Activated CD8-positive, alpha-beta T cell treated with anti-CD3 and anti-CD28 coated beads for 36 hours (primary cell): ENCODE measurements around the gene RNF220. TPM values are rescaled to one million over a fixed set of nuclear protein-coding genes. Genes with fewer than 3 reads are reported as not detected.

Experiments
- ATAC-seq: fragments of 200-7000 bp; cut with Tn5 transposase; one replicate; pipeline ENCODE4 v1.10.0; 2021; ENCODE audit warnings: mild to moderate bottlenecking, moderate library complexity
- CTCF ChIA-PET: fragments of 350-600 bp; sonication (Branson Sonifier 250); formaldehyde crosslinking; loops from one replicate; lab custom pipeline; 2021; ENCODE audit warnings: antibody characterized with exemption; lab: Charles Lee
- POLR2A ChIA-PET: fragments of 350-600 bp; sonication (Branson Sonifier 250); formaldehyde crosslinking; loops from one replicate; lab custom pipeline; 2021; ENCODE audit warnings: antibody characterized with exemption; lab: Charles Lee
- DNase-seq: peaks from one replicate; pipeline ENCODE4 v3.0.0-alpha.2; 2020
- H3K27ac Mint-ChIP-seq: one replicate; pipeline ENCODE4 v1.8.0; 2021; ENCODE audit warnings: mild to moderate bottlenecking, mixed read lengths
- H3K27me3 Mint-ChIP-seq: one replicate; pipeline ENCODE4 v1.8.0; 2021; ENCODE audit warnings: mixed read lengths
- H3K36me3 Mint-ChIP-seq: one replicate; pipeline ENCODE4 v1.8.0; 2021; ENCODE audit warnings: low read depth, mixed read lengths
- H3K4me1 Mint-ChIP-seq: one replicate; pipeline ENCODE4 v1.8.0; 2021; ENCODE audit warnings: low read depth, mixed read lengths
- H3K4me3 Mint-ChIP-seq: one replicate; pipeline ENCODE4 v1.8.0; 2021; ENCODE audit warnings: mild to moderate bottlenecking, moderate library complexity, mixed read lengths
- H3K9me3 Mint-ChIP-seq: one replicate; pipeline ENCODE4 v1.8.0; 2021; ENCODE audit warnings: mixed read lengths
- CTCF ChIP-seq: fragments of 200-600 bp; IDR thresholded peaks from one replicate; pipeline ENCODE4 v1.8.0; 2022; ENCODE audit warnings: antibody characterized with exemption, mild to moderate bottlenecking
- intact Hi-C: fragments of 100-400 bp; cut with micrococcal nuclease; formaldehyde crosslinking; loops from one replicate; pipeline ENCODE4 v1.10.0; 2022
- total RNA-seq, 2 experiments: library from RNA; stranded (reverse); gene quantifications; one replicate each; pipeline ENCODE4 v1.2.3, GENCODE V29; 2021

Gene RNF220
- total RNA-seq, 2 experiments from 2014 or later: 71.9 to 79.1 TPM

- Mint-ChIP-seq H3K27ac (no peak overlapping the region), H3K36me3 (no peaks in the 10 kb centered on the region), H3K27me3 (peaks cover 8% of the 10 kb centered on the region), H3K9me3 (no peaks in the 10 kb centered on the region), H3K4me1 (peaks cover 10% of the 10 kb centered on the region), H3K4me3 (no peak overlapping the region)
- POLR2A ChIA-PET: no interaction called here
- peak; percentile 24 for DNase-seq
- CTCF ChIA-PET: interaction anchor here (1.1 to 1.7 kb wide), 2 partner anchors 12 to 133 kb away, joined by 3 to 4 read pairs; no protein-coding TSS in a partner anchor
- intact Hi-C loops: no loop called here
- no peak for TF ChIP-seq CTCF
- ATAC-seq: peak; percentile 60
These were observed 106.7 kb downstream of the RNF220 start for GRCh38 chr1:44511769-44512168.

- ChIA-PET POLR2A (no interaction called here), CTCF (interaction anchor here (1.1 to 1.9 kb wide), 3 partner anchors 11 to 134 kb away, joined by 3 to 5 read pairs (median 4); no protein-coding TSS in a partner anchor)
- Mint-ChIP-seq H3K4me3 (no peak overlapping the region), H3K27ac (no peak overlapping the region), H3K4me1 (peaks cover 10% of the 10 kb centered on the region), H3K9me3 (no peaks in the 10 kb centered on the region), H3K27me3 (peaks cover 8% of the 10 kb centered on the region), H3K36me3 (no peaks in the 10 kb centered on the region)
- DNase-seq (peak; percentile 42), ATAC-seq (peak; percentile 94)
- intact Hi-C loops: no loop called here
- no peak for TF ChIP-seq CTCF
These were observed 107.3 kb downstream of the RNF220 start for GRCh38 chr1:44512313-44512885.

- TF ChIP-seq CTCF: no peak
- ATAC-seq (no peak), DNase-seq (no peak)
- ChIA-PET CTCF (interaction anchor here (1.7 to 1.9 kb wide), 2 partner anchors 11 to 81 kb away, joined by 4 to 5 read pairs; no protein-coding TSS in a partner anchor), POLR2A (no interaction called here)
- H3K4me1 Mint-ChIP-seq: peaks cover 10% of the 10 kb centered on the region
- H3K27ac Mint-ChIP-seq: no peak overlapping the region
- H3K9me3 Mint-ChIP-seq: no peaks in the 10 kb centered on the region
- H3K27me3 Mint-ChIP-seq: peaks cover 8% of the 10 kb centered on the region
- H3K4me3 Mint-ChIP-seq: no peak overlapping the region
- intact Hi-C loops: no loop called here
- H3K36me3 Mint-ChIP-seq: no peaks in the 10 kb centered on the region
These were observed 108.1 kb downstream of the RNF220 start for GRCh38 chr1:44513111-44513510.

GRCh38 chr1:44514673-44515072 is 109.6 kb downstream of the RNF220 start:
- no peak for DNase-seq
- Mint-ChIP-seq H3K36me3 (no peaks in the 10 kb centered on the region), H3K27ac (no peak overlapping the region), H3K27me3 (peaks cover 8% of the 10 kb centered on the region), H3K4me1 (peaks cover 14% of the 10 kb centered on the region), H3K4me3 (no peak overlapping the region), H3K9me3 (no peaks in the 10 kb centered on the region)
- ChIA-PET POLR2A (no interaction called here), CTCF (interaction anchor here (0.8 to 2.6 kb wide), 3 partner anchors 41 to 57 kb away, joined by 3 to 8 read pairs (median 3); no protein-coding TSS in a partner anchor)
- intact Hi-C loops: no loop called here
- no peak for ATAC-seq
- TF ChIP-seq CTCF: no peak

- ChIA-PET POLR2A (no interaction called here), CTCF (interaction anchor here (2.6 kb wide), 1 partner anchor 57 kb away, joined by 8 read pairs; no protein-coding TSS in a partner anchor)
- Mint-ChIP-seq H3K4me3 (no peak overlapping the region), H3K36me3 (no peaks in the 10 kb centered on the region), H3K4me1 (peaks cover 14% of the 10 kb centered on the region), H3K27me3 (peaks cover 8% of the 10 kb centered on the region), H3K9me3 (no peaks in the 10 kb centered on the region), H3K27ac (no peak overlapping the region)
- ATAC-seq (no peak), DNase-seq (no peak)
- no peak for TF ChIP-seq CTCF
- intact Hi-C loops: no loop called here
These were observed 110.4 kb downstream of the RNF220 start for GRCh38 chr1:44515416-44515815.
